Endometrial microvascular endothelial cells (primary cell): ENCODE data around the gene SCO2. TPM values are rescaled to one million over a fixed set of nuclear protein-coding genes. Genes with fewer than 3 reads are reported as not detected.

Source experiments
- in situ Hi-C: cut with HindIII; loops from 2 replicates; pipeline ENCODE4 v1.10.0; 2017; ENCODE audit warnings: low sequenced_read_pairs, low pct_unique_long_range_greater_than_20kb; ENCODE audit errors: inconsistent ontology term
- total RNA-seq: library from RNA; depleted of rRNA; stranded (reverse); fragments of >200 nt; gene quantifications from one replicate; pipeline ENCODE4 v1.2.3, GENCODE V29; 2015; ENCODE audit errors: inconsistent ontology term

SCO2 gene
- total RNA-seq: 1.1 TPM

DNA sequence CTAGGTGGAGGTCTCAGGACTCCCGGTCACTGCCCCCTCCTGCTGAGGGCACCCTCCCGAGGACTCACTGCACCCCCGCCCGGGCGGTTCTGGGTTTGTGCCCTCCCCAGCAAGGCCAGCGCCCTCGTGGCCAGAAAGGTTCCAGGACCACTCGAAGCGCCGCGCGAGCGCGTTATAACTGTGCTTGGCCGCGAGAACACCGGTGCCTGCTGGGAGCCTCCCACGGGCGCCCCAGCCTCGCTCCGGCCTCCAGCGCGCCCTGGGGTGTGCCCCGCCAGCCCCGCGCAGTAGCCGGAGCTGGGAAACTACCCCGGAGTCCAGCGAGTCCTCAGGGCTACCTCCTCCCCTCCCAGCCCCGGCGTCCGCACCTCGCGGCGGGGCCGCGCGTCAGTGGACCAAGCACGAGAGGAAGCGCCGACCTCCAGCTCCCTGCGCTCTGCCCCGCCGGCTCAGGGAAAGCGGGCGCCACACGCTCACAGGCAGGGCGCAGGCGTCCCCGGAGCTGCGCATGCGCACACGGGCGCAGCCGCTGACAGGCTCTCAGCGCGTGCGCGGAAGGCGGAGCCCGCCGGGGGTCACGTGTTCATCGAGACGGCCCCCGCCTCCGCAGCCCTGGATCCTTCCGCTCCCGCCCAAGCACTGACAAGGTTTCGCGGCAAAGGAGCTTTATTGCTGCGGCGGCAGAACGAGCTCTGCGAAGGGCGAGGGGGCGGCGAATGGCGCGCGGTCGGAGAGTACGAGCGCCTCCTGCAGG, at the start of gene SCO2:
Gene SCO2 (minus strand): TSS at position 495 of the 754 bp plus-strand sequence. CDS start 1,187 bp downstream, outside the sequence.
- in situ Hi-C loops: no loop called here

- in situ Hi-C loops: no loop called here
These were observed 49.0 kb upstream of the SCO2 start for GRCh38 chr22:50574383-50574755.

GRCh38 chr22:50573491-50574382, 48.3 kb upstream of the SCO2 start:
- in situ Hi-C loops: no loop called here

DNA sequence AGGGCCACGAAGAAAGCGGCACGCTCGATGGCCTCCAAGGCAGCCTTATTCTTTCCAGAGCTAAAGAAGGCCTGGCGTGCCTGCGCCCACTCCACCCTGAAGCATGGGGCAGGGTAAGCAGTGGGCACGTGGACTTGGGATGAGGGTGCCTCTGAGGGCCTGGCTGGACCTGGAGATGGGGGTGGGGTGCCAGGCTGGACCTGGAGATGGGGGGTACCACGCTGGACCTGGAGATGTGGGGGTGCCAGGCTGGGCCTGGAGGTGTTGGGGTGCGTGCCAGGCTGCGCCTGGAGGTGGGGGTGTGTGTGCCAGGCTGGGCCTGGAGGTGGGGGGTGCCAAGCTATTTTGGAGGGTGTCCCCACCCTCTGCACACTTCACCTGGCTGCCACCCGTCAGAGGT, 47.6 kb upstream of the SCO2 start:
- in situ Hi-C loops: no loop called here

GRCh38 chr22:50571264-50572175, 46.1 kb upstream of the SCO2 start:
- in situ Hi-C loops: no loop called here

- in situ Hi-C loops: no loop called here
These were observed 45.5 kb upstream of the SCO2 start for GRCh38 chr22:50570861-50571260.

DNA sequence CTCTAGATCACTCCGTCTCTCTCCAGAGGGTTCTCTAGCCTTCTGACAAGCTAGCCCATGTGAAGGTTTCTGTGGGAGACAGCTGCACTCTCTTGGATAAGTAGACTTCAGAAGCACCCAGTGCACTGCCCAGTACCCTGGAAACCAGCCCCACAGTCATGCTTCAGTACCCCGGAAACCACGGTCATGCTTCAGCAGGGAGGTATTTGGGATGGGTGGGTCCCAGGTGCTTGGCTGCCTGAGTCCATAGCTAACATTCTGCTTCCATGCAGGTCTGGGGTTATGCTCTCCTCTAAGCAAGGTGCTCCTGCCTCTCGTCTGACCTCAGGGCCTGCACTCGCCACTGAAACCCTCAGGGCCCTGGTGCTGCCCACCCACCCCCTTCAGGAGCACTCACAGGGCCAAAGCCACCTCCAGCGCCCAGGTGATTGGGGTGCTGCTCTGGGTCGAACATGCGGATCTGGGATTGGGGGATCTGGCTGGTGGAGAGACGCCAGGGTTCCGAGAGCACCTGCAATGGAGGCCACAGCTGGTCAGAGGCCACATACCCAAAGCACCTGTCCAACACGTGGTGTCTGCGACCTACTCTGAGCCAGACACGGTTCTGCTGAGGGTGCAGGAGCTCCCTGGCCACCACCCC, 44.6 kb upstream of the SCO2 start:
- in situ Hi-C loops: no loop called here

GRCh38 chr22:50569041-50569459, 43.7 kb upstream of the SCO2 start:
- in situ Hi-C loops: no loop called here

- in situ Hi-C loops: no loop called here
These were observed 43.2 kb upstream of the SCO2 start for GRCh38 chr22:50568626-50569025.

DNA sequence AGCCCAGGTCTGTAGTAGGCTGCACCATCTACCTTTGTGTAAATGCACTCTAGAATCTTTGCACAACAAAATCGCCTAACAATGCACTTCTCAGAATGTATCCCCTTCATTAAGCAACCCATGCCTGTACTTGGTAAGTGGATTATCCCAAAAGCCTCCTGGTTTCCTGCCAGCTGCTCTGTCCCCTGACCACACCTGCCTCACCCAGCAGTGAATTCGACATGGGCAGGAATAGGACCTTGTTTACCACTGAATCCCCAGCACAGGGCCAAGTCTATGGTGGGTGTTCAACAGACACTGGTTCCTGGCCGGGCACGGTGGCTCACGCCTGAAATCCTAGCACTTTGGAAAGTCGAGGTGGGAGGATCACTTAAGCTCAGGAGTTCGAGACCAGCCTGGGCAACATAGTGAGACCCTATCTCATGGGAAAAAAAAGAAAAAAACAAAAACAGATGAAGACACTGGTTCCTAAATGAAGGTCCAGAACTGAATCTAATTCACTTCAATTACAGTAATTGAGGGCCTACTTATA, 42.4 kb upstream of the SCO2 start:
- in situ Hi-C loops: no loop called here

GRCh38 chr22:50564289-50564688, 38.9 kb upstream of the SCO2 start:
- in situ Hi-C loops: no loop called here

DNA sequence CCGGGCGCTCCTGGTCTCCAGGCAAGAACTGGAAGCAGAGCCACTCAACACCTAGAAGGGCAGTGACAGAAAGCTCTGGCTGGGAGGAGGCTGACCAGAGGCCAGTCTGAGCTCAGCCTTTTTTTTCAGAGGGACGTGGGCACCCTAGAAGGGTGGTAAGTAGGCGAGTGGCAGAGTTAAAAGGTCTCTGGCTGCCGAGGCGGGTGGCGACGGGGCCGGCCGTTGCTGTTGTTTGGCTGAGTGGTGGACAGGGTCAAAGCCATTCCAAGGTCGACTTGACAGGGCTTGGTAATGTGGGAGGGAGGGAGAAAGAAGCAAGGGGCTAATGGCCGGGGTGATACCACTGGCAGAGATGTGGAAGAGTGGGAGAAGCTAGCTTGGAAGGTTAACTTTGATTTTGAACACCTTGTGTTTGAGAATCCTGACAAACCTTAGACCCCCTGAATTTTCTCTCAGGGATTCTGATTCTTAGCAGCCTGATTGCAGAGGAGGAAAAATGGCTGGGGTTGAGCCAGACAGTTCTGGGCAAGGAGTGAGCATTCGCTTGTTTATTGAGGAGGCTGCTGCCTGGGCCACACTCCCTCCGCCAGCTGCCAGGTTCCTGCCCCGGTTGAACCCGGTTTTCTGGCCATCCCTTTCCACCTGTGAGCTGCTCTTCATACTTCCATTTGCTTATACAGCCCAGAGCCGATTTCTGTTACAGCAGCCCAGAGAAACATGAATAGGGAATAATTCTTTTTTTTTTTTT, 38.2 kb upstream of the SCO2 start:
- in situ Hi-C loops: no loop called here

- in situ Hi-C loops: no loop called here
These were observed 37.4 kb upstream of the SCO2 start, which contains the start of gene SYCE3 for GRCh38 chr22:50562523-50563412. Gene SYCE3 (minus strand): TSS chr22:50562919. CDS start chr22:50556405, 6,514 bp downstream.

- in situ Hi-C loops: no loop called here
These were observed 36.3 kb upstream of the SCO2 start for GRCh38 chr22:50561401-50562358.

DNA sequence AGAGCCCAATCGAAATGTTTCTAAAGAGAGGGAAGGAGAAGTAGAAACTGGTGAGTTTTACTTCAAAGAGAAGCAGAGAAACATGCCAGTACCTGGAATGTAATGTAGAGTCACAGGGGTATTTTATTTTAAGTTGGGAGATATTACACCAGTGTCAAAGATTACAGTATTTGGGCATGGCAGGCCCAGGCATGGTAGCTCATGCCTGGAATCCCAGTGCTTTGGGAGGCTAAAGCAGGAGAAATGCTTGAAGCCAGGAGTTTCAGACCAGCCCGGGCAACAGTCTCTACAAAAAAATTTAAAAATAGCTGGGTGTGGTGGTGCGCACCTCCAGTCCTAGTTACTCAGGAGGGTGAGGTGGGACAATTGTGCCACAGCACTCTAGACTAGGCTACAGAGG, 34.6 kb upstream of the SCO2 start:
- in situ Hi-C loops: no loop called here

GRCh38 chr22:50556703-50557102, 31.3 kb upstream of the SCO2 start:
- in situ Hi-C loops: no loop called here
